GM23248 (cell line): ENCODE measurements around the gene KCNJ6. TPM values are rescaled to one million over a fixed set of nuclear protein-coding genes. Genes with fewer than 3 reads are reported as not detected.

Experiments used
- DNase-seq: peaks from one replicate; pipeline ENCODE4 v3.0.0-alpha.2; 2015
- H2AFZ ChIP-seq: fragments of 200-600 bp; sonication (generic); 2 replicates; pipeline ENCODE4 v1.6.1; 2016; ENCODE audit warnings: antibody characterized with exemption
- H3F3A ChIP-seq: fragments of 200-600 bp; sonication (generic); 2 replicates; pipeline ENCODE4 v1.6.1; 2016; ENCODE audit warnings: mild to moderate bottlenecking, antibody characterized with exemption, mixed run types; ENCODE audit not compliant: insufficient read depth
- H3K27ac ChIP-seq: fragments of 200-600 bp; sonication (generic); 2 replicates; pipeline ENCODE4 v1.5.1; 2016; ENCODE audit warnings: mild to moderate bottlenecking
- H3K27me3 ChIP-seq: fragments of 200-600 bp; sonication (generic); replicated peaks from 2 replicates; pipeline ENCODE4 v1.6.1; 2016; ENCODE audit warnings: mild to moderate bottlenecking; ENCODE audit not compliant: insufficient read depth
- H3K36me3 ChIP-seq: fragments of 200-600 bp; sonication (generic); 2 replicates; pipeline ENCODE4 v1.6.1; 2016; ENCODE audit warnings: low read depth, mild to moderate bottlenecking
- H3K4me1 ChIP-seq: fragments of 200-600 bp; sonication (generic); 2 replicates; pipeline ENCODE4 v1.6.1; 2016; ENCODE audit warnings: mild to moderate bottlenecking; ENCODE audit not compliant: insufficient read depth
- H3K4me2 ChIP-seq: fragments of 200-600 bp; sonication (generic); one replicate; pipeline ENCODE4 v1.6.1; 2016; ENCODE audit warnings: mild to moderate bottlenecking; ENCODE audit not compliant: unreplicated experiment
- H3K4me3 ChIP-seq: fragments of 200-600 bp; sonication (generic); 2 replicates; pipeline ENCODE4 v1.5.1; 2016; ENCODE audit warnings: mild to moderate bottlenecking
- H3K79me2 ChIP-seq: fragments of 200-600 bp; sonication (generic); 2 replicates; pipeline ENCODE4 v1.6.1; 2016; ENCODE audit warnings: mild to moderate bottlenecking; ENCODE audit not compliant: insufficient read depth
- H3K9ac ChIP-seq: fragments of 200-600 bp; sonication (generic); 2 replicates; pipeline ENCODE4 v1.6.1; 2016; ENCODE audit warnings: mild to moderate bottlenecking
- H3K9me2 ChIP-seq: fragments of 200-600 bp; sonication (generic); 2 replicates; pipeline ENCODE4 v1.6.1; 2016; ENCODE audit warnings: mixed run types, mild to moderate bottlenecking, moderate library complexity; ENCODE audit not compliant: insufficient read depth
- H3K9me3 ChIP-seq: fragments of 200-600 bp; sonication (generic); one replicate; pipeline ENCODE4 v1.6.1; 2017; ENCODE audit warnings: low read depth
- H4K20me1 ChIP-seq: fragments of 200-600 bp; sonication (generic); 2 replicates; pipeline ENCODE4 v1.6.0; 2016; ENCODE audit not compliant: insufficient read depth
- EZH2 ChIP-seq: fragments of 200-600 bp; sonication (generic); IDR thresholded peaks from 2 replicates; pipeline ENCODE4 v1.6.1; 2018; ENCODE audit warnings: antibody characterized with exemption, mild to moderate bottlenecking; ENCODE audit not compliant: insufficient read depth, poor library complexity, severe bottlenecking
- EZH2phosphoT487 ChIP-seq: fragments of 200-600 bp; sonication (generic); IDR thresholded peaks from 2 replicates; pipeline ENCODE4 v1.6.1; 2018; ENCODE audit warnings: antibody characterized with exemption, moderate library complexity, mild to moderate bottlenecking, low read depth; ENCODE audit not compliant: insufficient read depth
- WGBS, 2 experiments: methylation state at CpG; one replicate each; pipeline ENCODE4 v1.1.6; 2015 to 2017; ENCODE audit warnings: low lambda C conversion rate in 2 of 2, low coverage in 1 of 2; ENCODE audit errors: missing lambda C conversion rate in 2 of 2; 5-methylcytosine and 5-hydroxymethylcytosine counted together
- in situ Hi-C: fragments of 300-500 bp; cut with MboI; formaldehyde crosslinking; loops from 2 replicates; pipeline ENCODE4 v1.15.0; 2020
- polyA plus RNA-seq: library from polyadenylated mRNA; unstranded; fragments of >200 nt; fragmentation: Nextera tagmentation; extraction: Ambion mirVana; gene quantifications from 2 replicates; pipeline ENCODE4 v1.2.1, GENCODE V29; 2016
- total RNA-seq: library from RNA; depleted of rRNA; stranded (reverse); fragments of >200 nt; shearing (Covaris generic); gene quantifications from 2 replicates; pipeline ENCODE4 v1.2.3, GENCODE V29; 2014

Gene KCNJ6
- total and polyA plus RNA-seq, 2 experiments from 2014 or later = 0.11 TPM; not detected in 1

DNA sequence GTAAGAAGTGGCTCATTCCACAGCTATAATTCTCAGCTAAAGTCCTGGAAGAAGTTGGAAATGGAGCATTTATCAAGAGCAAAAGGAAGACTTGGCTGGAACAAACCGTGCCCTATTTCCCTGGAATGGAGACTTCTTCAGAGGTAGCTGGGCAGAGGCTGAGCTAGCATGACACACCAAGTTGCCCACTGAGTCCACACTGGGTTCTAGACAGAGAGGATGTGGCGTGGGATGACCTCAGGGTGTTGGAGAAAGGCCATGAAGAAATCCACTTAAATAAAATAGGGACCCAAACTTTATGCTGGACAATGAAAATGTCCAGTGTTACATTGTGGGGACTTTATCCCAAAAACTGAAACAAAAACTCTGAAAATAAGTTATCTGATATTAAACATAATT lies 116.2 kb downstream of the KCNJ6 start:
- Histone ChIP-seq H3K4me3 (no peak overlapping the region), H3K27ac (no peak overlapping the region), H3K36me3 (no peaks in the 10 kb centered on the region), H4K20me1 (no peaks in the 10 kb centered on the region), H3K4me2 (no peak overlapping the region), H3F3A (no peaks in the 10 kb centered on the region), H3K79me2 (no peaks in the 10 kb centered on the region), H3K27me3 (no peaks in the 10 kb centered on the region), H3K9ac (no peak overlapping the region), H3K4me1 (no peaks in the 10 kb centered on the region), H3K9me2 (no peaks in the 10 kb centered on the region), H2AFZ (no peak overlapping the region), H3K9me3 (no peaks in the 10 kb centered on the region)
- in situ Hi-C loops = no loop called here
- peak; percentile 18 for DNase-seq
- TF ChIP-seq EZH2phosphoT487 = no peak
- TF ChIP-seq EZH2 = no peak
- WGBS, 2 experiments = 44% methylated on average over 2 of the region's 2 CpGs

DNA sequence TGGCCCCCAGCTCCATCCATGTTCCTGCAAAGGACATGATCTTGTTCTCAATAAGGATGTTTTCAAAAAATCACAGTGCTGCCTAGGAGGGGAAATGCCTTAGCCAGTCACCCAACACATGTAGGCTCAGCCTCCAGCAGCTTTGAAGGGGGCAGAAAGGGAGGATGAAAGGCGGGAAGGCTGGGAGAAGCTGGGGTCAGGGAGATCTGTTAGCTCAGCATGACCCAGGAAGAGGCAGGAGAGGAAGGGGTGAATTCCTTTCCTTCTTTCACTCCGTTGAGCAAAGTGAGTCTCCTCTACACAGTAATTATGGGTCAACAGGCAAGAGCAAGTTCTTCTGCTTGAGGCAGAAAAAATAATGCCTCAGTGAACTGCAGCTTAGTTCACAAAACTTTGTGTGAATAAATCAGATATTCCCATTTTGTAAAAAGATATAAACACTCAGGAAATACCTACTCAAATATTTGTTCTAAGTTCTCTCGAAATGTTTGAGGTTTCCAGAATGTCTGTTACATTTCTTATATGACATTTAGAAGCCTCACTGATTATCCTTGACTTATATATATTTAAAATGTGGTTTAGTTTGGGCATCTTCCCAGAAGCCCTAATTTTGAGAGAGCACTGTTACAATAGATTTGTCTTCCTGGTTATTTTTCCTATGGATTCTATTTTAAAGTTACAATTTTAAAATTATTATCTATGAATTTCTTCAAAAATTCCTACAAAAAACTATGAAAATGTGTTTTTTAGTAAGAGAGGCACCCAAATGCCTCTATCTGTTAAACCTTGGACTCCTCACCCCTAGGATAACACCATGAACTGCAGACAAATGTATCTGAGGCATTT lies 116.8 kb downstream of the KCNJ6 start:
- Histone ChIP-seq H3K4me2 (no peak overlapping the region), H3K9me2 (no peaks in the 10 kb centered on the region), H3K9ac (no peak overlapping the region), H3K36me3 (no peaks in the 10 kb centered on the region), H4K20me1 (no peaks in the 10 kb centered on the region), H2AFZ (no peak overlapping the region), H3K9me3 (no peaks in the 10 kb centered on the region), H3K27me3 (no peaks in the 10 kb centered on the region), H3K27ac (no peak overlapping the region), H3K4me1 (no peaks in the 10 kb centered on the region), H3K4me3 (no peak overlapping the region), H3K79me2 (no peaks in the 10 kb centered on the region), H3F3A (no peaks in the 10 kb centered on the region)
- no peak for TF ChIP-seq EZH2phosphoT487
- TF ChIP-seq EZH2 = no peak
- DNase-seq = no peak
- 35 to 49% methylated on average over 3 of the region's 3 CpGs for WGBS, 2 experiments
- in situ Hi-C loops = no loop called here

DNA sequence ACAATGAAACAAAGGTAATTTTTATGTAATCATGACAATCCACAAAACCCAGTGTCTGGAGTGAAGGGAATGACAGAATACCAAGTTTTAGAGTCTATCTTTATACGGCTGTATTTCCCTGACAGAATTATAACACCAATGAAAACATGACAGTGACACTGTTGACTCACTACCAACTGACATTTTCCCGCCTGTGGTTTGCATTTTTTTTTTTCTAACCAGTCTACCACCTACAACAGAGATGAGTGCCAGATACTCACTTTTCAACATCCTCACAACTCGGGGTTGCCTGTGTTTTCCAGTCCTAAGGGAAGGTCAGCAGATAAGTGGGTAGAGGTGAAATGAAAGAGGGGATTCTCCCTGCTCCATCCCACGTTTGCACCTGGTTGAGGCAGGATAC lies 118.9 kb downstream of the KCNJ6 start:
- Histone ChIP-seq H3K4me1 (no peaks in the 10 kb centered on the region), H3K4me2 (no peak overlapping the region), H3K36me3 (no peaks in the 10 kb centered on the region), H3K4me3 (no peak overlapping the region), H3K9ac (no peak overlapping the region), H4K20me1 (no peaks in the 10 kb centered on the region), H3K79me2 (no peaks in the 10 kb centered on the region), H3F3A (no peaks in the 10 kb centered on the region), H3K27ac (no peak overlapping the region), H2AFZ (no peak overlapping the region), H3K9me3 (no peaks in the 10 kb centered on the region), H3K27me3 (no peaks in the 10 kb centered on the region), H3K9me2 (no peaks in the 10 kb centered on the region)
- no peak for DNase-seq
- no peak for TF ChIP-seq EZH2
- no peak for TF ChIP-seq EZH2phosphoT487
- WGBS, 2 experiments = 65 to 69% methylated on average over 4 of the region's 4 CpGs
- in situ Hi-C loops = no loop called here

GRCh38 chr21:37796011-37796410 lies 120.2 kb downstream of the KCNJ6 start:
- no peak for DNase-seq
- TF ChIP-seq EZH2 (no peak), EZH2phosphoT487 (no peak)
- Histone ChIP-seq H4K20me1 (no peaks in the 10 kb centered on the region), H3K4me1 (no peaks in the 10 kb centered on the region), H3K9me2 (no peaks in the 10 kb centered on the region), H3K79me2 (no peaks in the 10 kb centered on the region), H3K27me3 (no peaks in the 10 kb centered on the region), H3K9me3 (no peaks in the 10 kb centered on the region), H3K9ac (no peak overlapping the region), H3F3A (no peaks in the 10 kb centered on the region), H3K4me3 (no peak overlapping the region), H3K36me3 (no peaks in the 10 kb centered on the region), H3K27ac (no peak overlapping the region), H2AFZ (no peak overlapping the region), H3K4me2 (no peak overlapping the region)
- in situ Hi-C loops = no loop called here
- 89% methylated on average over 13 of the region's 13 CpGs for WGBS, 2 experiments
